ENCODE results near the gene ZNF566.
A peak's percentile ranks its signal among the peaks of the same experiment; 100 is the strongest.
"Not testable (repeated sequence)": the region's sequence is repeated elsewhere in the genome, so short reads cannot be mapped to it uniquely, and the experiment has no call there.

ZNF566 gene

GRCh38 chr19:36489118-36489919 lies at the start of gene ZNF566:
TSS of gene ZNF566 (minus strand) at chr19:36489561. CDS start at chr19:36476557, 13,004 bp downstream.
- peak; percentile 90 to 95 for DNase-seq

- peak; percentile 1 to 3 for DNase-seq
These were observed 39.7 kb upstream of the ZNF566 start for GRCh38 chr19:36528921-36529518.

GRCh38 chr19:36528194-36528920 lies 39.0 kb upstream of the ZNF566 start, which contains the start of gene ZNF260:
TSS of gene ZNF260 (minus strand) at chr19:36528271. CDS start at chr19:36515238, 13,033 bp downstream.
- peak; percentile 89 to 90 for DNase-seq

- no peak for DNase-seq
These were observed 38.5 kb upstream of the ZNF566 start for GRCh38 chr19:36527873-36528193.

- DNase-seq, result no peak
These were observed 38.0 kb upstream of the ZNF566 start for GRCh38 chr19:36527341-36527740.

GRCh38 chr19:36526581-36526980 lies 37.2 kb upstream of the ZNF566 start:
- DNase-seq, result no peak

- no peak for DNase-seq
These were observed 35.3 kb upstream of the ZNF566 start for GRCh38 chr19:36524617-36525016.

- DNase-seq, result no peak
These were observed 24.8 kb upstream of the ZNF566 start for GRCh38 chr19:36514012-36514612.

- no peak for DNase-seq
These were observed 19.0 kb upstream of the ZNF566 start for GRCh38 chr19:36508325-36508724.

GRCh38 chr19:36501973-36502372 lies 12.6 kb upstream of the ZNF566 start:
- DNase-seq, result no peak

- no peak for DNase-seq
These were observed 7.6 kb upstream of the ZNF566 start for GRCh38 chr19:36497001-36497400.

- peak in 1 of 2 donors; percentile 3 for DNase-seq
These were observed 3.5 kb upstream of the ZNF566 start for GRCh38 chr19:36492689-36493453.

- DNase-seq, result not testable (repeated sequence)
These were observed 1.5 kb upstream of the ZNF566 start for GRCh38 chr19:36490846-36491245.

GRCh38 chr19:36489920-36490415 lies 607 bp upstream of the ZNF566 start:
- peak in 1 of 2 donors; percentile 75 for DNase-seq

- DNase-seq, result peak in 1 of 2 donors; percentile 42
These were observed 579 bp downstream of the ZNF566 start for GRCh38 chr19:36488846-36489117.

GRCh38 chr19:36488118-36488845 lies 1.1 kb downstream of the ZNF566 start:
- no peak for DNase-seq

GRCh38 chr19:36483653-36484052 lies 5.7 kb downstream of the ZNF566 start:
- no peak for DNase-seq

- DNase-seq, result no peak
These were observed 6.5 kb downstream of the ZNF566 start for GRCh38 chr19:36482876-36483275.

GRCh38 chr19:36460046-36460445 lies 29.3 kb downstream of the ZNF566 start:
- no peak for DNase-seq

GRCh38 chr19:36456831-36457230 lies 32.5 kb downstream of the ZNF566 start:
- no peak for DNase-seq

GRCh38 chr19:36449059-36449670 lies 40.2 kb downstream of the ZNF566 start:
- DNase-seq, result no peak
